22Rv1 (cell line): ENCODE measurements around the gene DNHD1.

ENCODE experiments used
- ZFX ChIP-seq: fragments of 450-650 bp; IDR thresholded peaks from 2 replicates; pipeline ENCODE4 v1.6.1; 2017; ENCODE audit warnings: antibody characterized with exemption, borderline replicate concordance
- TF ChIP-seq, protein P1 (sequence below): fragments of 450-650 bp; IDR thresholded peaks from 2 replicates; pipeline ENCODE4 v1.5.1; 2017; ENCODE audit warnings: mild to moderate bottlenecking

DNA sequence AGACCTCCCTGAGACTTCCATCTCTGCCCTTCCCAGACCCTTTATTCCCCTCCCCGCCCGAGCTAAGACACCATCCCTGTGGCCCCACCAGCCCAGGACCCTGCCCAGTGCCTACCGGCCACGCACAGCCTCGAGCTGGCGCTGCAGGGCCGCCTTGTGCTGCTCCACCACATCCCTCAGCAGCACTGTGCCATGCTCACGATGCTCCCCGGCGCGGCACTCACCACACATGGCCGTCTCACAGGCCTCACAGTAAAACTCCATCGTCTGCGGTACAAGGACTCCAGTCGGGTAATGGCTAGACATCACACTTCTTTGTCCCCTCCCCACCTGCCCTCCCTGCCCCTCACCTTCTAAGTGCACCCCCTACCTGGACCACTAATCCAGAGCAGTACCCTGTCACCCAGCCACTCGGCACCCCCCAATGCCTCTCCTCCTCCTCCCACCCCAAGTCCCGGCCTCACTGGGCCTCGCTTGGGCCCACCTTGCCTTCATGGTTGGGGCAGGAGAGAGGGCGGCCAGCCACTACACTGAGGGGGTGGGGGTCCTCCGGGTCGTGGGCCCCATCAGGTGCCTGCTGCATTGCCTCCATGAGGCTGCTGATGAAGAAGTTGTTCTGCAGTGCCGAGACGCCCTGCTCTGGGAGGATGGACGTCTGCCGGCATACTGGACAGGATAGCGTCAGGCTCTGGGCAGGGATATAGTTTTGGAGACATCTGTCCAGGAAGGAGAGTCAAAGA lies 39.3 kb upstream of the DNHD1 start:
- TF ChIP-seq, protein P1, sequence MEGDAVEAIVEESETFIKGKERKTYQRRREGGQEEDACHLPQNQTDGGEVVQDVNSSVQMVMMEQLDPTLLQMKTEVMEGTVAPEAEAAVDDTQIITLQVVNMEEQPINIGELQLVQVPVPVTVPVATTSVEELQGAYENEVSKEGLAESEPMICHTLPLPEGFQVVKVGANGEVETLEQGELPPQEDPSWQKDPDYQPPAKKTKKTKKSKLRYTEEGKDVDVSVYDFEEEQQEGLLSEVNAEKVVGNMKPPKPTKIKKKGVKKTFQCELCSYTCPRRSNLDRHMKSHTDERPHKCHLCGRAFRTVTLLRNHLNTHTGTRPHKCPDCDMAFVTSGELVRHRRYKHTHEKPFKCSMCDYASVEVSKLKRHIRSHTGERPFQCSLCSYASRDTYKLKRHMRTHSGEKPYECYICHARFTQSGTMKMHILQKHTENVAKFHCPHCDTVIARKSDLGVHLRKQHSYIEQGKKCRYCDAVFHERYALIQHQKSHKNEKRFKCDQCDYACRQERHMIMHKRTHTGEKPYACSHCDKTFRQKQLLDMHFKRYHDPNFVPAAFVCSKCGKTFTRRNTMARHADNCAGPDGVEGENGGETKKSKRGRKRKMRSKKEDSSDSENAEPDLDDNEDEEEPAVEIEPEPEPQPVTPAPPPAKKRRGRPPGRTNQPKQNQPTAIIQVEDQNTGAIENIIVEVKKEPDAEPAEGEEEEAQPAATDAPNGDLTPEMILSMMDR, result no peak
- TF ChIP-seq ZFX, result no peak
